Measurements from ENCODE around the gene MAPK8IP3.

DNA sequence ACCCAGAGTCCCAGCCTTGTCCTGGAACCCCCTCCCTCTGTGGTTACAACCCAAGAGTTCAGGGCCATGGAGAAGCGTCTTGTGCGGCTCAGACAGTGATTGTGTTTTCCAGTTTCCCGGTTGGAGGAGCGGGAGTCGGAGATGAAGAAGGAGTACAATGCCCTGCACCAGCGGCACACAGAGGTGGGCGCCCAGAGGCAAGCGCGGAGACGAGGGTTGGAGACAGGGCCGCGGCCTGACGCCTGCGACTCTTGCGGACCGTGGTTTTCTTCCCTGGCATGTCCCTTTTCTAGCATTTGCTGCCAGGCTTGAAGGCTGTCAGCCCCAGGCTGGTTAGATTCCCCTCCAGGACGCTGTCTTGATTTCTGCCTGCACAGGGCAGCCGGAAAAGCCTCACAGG is 23.0 kb downstream of the MAPK8IP3 start:
- TF ChIP-seq CTCF (IDR thresholded peaks at IDR 0.05; ENCODE audit: insufficient read depth, low read length, poor library complexity, severe bottlenecking) (no peak), EZH2phosphoT487 (conservative IDR thresholded peaks at IDR 0.05; ENCODE audit: low read length) (no peak)

Data from SU-DHL-6 (cell line).